HL-60/S4 treated with retinoic acid at 250 ng/mL for 4 days and 3 days (cell line): ENCODE measurements around the gene MYO3B.

Experiments
- in situ Hi-C: fragments of 300-500 bp; cut with MboI; formaldehyde crosslinking; loops from 2 replicates; pipeline ENCODE4 v1.7.0; 2022; ENCODE audit warnings: low sequenced_read_pairs

MYO3B gene

DNA sequence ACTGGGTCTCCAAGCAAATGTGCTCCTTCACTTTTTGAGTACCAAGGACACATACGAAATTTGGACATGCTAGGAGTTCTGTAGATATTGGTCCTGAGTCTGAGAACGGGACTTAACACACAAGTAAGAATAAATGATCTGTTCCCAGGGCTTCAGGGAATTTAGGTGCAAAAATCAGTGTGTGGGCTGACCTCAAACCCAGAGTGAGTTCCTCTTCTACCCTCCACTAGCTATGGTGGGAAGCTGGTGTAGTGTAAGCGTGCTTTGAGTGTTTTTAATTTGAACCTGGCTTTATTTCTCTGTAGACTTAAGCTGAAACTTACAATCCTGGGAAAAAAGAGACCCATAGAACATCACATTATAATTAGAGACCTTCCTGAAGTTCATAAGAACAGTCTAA is 50.5 kb downstream of the MYO3B start:
- in situ Hi-C loops = loop anchor here (25.0 kb wide), 1 partner anchor 584 kb away; the partner anchor contains the start of gene GAD1

DNA sequence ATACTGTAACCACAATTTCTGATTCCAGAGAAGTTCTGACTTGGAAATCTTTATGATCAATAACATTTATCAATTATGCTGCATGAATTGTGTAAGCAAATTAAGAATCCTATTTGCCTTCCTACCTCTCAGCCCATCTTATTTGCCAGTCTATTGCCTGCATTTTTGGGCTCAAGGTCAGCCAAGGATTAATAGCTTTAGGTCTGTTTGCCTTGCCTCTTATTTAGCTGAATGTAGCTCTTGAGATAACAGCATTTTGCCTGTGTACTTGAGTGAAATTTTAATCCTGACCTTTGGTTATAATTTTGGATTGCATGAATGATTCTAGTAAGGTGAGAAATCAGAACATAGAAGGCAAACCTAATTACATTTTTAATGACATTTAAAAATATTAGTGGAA is 51.2 kb downstream of the MYO3B start:
- in situ Hi-C loops = loop anchor here (25.0 kb wide), 1 partner anchor 583 kb away; the partner anchor contains the start of gene GAD1

DNA sequence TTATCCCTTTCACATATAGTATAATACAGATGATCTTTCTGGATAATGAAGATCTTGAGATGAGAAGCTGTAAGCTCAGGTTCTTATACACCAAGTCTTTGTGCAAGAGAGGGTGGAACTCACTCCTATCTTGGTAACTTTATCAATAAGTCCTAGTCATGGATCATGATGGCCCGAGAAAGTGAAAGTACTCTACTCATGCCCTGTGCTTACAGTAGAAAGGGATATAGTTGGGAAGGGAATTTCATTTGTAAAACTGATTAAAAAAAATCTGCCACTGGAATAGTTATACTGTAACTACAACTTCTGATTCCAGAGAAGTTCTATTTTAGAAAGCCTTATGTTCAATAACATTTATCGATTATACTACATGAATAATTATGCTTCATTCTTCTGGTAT is 51.8 kb downstream of the MYO3B start:
- in situ Hi-C loops = loop anchor here (25.0 kb wide), 1 partner anchor 583 kb away; the partner anchor contains the start of gene GAD1

DNA sequence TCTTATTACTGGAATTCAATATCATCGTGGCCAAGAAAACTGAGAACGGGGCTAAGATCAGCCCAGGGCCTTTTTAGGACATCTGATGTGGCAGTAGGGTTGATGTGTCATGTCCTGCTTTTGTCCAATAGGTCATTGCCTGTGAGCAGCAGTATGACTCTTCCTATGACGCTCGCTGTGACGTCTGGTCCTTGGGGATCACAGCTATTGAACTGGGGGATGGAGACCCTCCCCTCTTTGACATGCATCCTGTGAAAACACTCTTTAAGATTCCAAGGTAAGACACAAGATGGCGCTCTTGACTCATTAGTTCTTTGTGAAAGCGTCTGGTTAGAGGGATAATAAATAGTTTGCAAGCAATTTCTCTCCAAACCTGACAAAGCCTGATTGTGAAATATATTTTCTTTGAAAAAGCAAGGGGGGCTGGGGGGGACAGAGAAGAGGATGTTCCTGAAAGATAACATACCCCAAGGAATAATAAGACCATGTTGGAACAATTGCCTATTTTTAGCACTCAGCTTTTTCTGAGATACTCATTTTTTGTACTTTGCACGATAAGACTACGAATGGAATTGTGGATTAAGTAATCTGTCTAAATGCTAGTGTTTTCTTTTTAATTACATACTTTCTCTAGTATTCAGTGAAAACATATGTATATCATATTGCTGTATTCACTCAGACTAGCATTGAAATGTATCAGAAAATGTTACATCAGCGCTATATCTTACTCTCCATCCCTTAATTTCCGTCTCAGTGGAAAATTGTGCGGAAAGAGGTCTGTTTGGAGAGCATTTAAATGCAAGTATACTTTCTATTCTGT is 58.1 kb downstream of the MYO3B start:
- in situ Hi-C loops = loop anchor here (25.0 kb wide), 1 partner anchor 576 kb away; the partner anchor contains the start of gene GAD1

DNA sequence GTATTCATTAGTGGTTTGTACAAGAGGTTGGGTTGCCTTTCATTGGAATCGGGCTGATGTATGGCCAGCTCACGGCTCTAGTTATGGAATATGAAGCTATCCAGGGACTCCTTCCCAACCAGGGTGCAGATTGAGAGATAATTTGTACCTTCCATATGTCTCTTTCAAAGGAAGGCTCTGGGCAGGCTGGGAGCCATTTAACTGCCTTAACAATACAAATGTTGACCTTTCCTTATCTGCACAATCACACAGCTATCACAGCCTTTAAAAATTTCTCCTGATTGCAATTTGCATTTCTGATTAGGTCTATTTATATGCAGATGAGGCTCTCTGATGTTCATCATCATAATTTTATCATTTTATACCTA is 58.7 kb downstream of the MYO3B start:
- in situ Hi-C loops = loop anchor here (25.0 kb wide), 1 partner anchor 576 kb away; the partner anchor contains the start of gene GAD1

DNA sequence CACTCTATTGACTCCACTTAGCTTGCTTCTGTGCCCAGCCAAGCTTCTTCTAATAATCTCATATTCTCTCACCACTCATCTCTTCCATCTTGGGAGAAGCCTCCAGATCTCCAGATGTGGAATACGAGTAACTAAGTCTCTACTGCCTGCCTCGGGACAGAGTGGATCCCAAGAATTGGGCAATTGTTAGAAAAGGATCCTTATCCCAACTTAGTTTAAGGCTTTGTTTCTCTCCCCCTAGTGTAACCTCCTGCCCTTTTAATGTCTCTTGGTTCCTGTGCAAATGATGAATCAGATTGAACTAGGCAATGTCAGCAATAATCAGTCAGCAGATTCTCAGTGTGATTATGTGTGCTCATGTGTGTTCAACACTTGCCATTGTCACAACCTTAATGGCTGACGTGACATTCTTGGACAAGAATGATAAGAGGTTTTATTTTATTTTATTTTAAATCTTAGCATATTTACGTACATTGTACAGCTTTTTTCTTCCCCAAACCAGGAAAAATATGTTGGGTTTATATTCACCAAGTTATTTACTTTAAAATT is 59.7 kb downstream of the MYO3B start:
- in situ Hi-C loops = loop anchor here (25.0 kb wide), 1 partner anchor 575 kb away; the partner anchor contains the start of gene GAD1

DNA sequence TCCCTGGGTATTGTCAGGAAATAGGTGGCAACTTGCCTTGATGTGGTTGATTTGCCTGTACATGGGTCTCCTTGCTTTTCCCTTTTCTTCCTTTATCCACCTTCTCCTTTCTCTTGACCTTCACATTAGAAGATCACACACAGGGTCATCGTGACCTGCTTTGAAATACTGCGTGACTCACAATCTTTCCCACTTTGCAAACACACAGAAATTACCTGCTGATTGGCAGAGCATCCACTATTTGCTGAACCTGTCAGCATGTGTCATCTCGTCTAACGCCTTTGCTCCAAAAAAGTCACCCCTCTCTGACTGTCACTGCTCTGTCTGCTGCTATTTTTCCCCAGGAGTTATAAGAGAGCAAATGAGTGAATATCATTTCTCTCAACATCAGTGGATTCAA is 60.8 kb downstream of the MYO3B start:
- in situ Hi-C loops = loop anchor here (25.0 kb wide), 1 partner anchor 574 kb away; the partner anchor contains the start of gene GAD1

DNA sequence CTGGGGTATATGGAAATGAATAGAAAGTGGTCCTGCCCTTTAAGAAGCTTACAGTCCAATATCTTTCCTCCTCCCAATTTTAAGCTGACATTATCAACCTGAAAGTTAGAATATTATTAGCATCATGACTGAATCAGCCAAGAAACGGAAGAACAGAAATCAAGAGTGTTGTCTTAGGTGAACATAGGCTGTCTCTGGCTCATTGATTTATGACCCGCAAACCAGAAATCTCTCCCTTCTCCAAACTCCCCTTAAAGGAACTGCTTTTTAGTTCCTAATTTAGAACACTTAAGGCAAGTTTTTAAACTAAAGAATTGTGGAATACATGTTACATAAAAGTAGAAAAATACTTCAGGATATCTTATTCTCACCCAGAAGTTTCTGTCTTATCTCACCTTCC is 62.7 kb downstream of the MYO3B start:
- in situ Hi-C loops = loop anchor here (25.0 kb wide), 1 partner anchor 572 kb away; the partner anchor contains the start of gene GAD1

DNA sequence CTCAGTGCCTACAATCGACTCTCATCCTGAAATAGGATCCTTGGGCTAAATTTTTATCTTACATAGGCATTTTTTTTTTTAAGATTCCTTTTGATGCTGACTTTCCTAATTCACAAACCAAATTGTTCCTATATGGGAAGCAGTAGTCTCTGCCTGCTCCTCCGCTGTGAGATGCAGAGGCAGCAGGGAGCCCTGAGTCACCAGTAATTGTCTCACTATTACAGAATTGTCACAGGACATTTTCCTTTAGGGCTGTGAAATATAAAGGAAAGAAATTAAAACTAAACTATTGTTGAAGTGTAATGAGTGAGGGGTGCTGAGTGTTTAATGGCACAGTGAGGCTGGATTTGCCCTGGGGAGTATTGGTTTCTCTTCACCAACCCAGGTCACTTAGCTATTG is 63.8 kb downstream of the MYO3B start:
- in situ Hi-C loops = loop anchor here (25.0 kb wide), 1 partner anchor 571 kb away; the partner anchor contains the start of gene GAD1

DNA sequence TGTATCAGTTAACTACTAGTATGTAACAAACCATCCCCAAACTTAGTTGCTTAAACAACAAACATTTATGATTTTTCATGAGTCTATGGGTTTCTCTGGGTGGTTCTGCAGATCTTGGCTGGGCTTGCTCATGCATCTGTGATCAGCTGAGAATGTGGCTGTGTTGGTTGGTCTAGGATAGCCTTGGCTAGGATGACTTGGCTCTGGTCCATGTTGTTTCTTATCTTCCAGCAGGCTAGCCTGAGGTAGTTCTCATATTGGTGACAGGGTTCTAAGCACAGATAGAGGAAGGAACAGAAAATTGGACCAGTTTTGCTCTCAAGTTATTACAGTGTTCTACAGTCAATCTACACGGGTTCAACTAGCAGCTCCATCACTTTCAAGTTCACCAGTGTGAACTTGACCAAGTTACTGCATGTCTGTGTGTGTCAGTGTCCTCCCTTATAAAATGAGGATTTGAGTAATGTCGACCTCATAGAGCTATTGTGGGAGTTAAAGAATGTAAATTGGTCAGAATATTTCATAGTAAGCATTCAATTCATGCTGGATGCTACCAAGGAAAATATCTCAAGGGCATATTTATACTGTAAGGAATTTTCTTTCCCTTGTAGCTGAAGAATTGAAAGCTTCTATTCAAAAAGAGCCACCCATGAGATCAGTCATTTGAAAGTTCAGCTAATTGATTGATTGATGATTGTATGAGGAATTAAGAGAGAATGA is 65.3 kb downstream of the MYO3B start:
- in situ Hi-C loops = loop anchor here (25.0 kb wide), 1 partner anchor 569 kb away; the partner anchor contains the start of gene GAD1

DNA sequence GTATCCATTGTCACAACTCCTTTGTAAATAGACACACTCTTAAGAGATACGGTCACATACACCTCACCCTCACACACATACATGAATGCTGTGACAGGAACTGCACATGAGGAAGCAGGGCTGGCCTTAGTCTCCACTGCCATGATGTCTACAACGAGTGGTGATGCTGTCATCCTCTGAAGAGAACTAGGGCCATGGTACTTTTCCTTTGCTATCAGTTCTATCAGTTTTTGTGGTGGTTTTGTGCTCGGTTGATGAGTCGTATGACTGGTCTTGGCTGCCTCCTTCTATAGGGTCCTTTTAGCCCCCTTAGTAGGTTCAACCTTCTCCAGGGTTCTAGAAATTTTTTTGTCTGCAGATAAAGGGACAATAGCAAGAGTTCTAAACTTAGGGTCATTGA is 66.0 kb downstream of the MYO3B start:
- in situ Hi-C loops = loop anchor here (25.0 kb wide), 1 partner anchor 568 kb away; the partner anchor contains the start of gene GAD1

DNA sequence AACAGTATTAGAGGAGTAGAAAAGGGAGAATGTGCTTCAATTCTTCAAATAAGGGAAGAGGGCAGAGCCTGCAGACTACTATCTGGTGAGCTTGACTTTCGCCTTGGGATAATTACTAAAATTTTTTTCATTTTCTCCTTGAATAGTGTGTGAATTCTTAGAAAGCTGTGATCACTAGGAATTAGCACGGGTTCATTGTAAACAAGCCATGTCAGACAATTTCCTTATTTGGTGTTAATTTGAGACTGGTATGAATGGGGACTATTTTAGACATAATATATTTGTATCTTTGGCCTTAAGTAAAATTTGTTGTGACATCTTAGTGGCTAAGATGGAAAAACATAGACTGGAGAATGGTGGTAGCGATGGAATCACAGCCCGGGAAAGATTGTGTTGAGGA is 66.6 kb downstream of the MYO3B start:
- in situ Hi-C loops = loop anchor here (25.0 kb wide), 1 partner anchor 568 kb away; the partner anchor contains the start of gene GAD1

DNA sequence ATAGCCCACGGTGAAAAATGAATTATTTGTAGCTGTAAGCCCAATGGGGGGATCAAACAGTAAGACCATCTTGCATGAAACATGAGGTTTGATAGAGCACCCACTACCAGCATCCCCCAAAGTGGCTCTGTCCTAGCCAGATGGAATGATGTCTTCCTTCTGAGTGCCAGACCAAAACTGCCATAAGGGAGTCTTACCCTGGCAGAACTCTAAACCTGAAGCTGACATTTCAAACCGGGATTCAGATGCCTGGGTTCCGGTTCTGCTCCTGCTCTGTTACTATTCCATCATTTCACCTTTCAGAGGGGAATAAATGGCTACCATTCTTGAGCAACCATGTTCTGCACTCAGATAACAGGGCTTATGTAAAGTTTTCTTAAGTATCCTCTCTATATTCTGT is 67.4 kb downstream of the MYO3B start:
- in situ Hi-C loops = loop anchor here (25.0 kb wide), 1 partner anchor 567 kb away; the partner anchor contains the start of gene GAD1

DNA sequence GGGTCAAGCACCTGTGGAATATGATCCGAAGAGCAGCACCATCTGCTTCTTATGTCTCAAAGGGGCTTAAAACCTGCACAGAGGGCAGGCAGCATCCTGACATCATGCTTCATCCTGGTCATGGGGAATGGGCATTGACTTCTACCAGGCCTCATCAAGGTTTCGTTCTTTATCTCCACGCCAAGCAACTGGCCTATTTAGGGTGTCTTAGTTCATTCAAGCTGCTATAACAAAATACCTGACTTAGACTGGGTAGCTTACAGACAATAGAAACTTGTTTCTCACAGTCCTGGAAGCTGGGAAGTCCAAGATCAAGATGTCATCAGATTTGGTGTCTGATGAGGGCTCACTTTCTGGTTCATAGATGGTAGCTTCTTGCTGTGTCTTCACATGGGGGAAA is 69.4 kb downstream of the MYO3B start:
- in situ Hi-C loops = loop anchor here (25.0 kb wide), 1 partner anchor 565 kb away; the partner anchor contains the start of gene GAD1

DNA sequence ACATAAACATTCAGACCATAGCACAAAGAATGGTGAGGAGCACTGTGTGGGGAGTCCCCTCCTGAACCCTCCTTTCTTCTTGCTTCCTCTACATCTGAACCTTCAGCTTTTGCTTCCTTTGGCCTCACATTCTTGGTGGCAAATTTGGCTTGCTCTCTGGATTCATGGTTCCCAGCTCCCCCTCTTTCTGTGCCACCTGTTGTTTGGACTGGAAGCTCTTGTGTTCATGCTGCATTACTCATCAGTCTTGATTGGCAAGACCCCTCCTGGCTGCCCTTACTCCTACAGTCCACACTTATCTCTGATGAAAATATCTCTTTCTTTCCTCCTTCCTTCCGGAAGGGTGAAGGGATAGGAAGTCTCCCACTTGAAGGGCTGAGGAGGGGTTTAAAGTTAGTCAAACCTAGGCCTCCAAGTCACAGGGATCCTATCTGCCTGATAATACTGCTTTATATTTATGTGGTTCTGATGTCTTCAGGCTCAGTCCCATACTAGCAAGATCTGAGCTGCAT is 70.0 kb downstream of the MYO3B start:
- in situ Hi-C loops = loop anchor here (25.0 kb wide), 1 partner anchor 564 kb away; the partner anchor contains the start of gene GAD1

DNA sequence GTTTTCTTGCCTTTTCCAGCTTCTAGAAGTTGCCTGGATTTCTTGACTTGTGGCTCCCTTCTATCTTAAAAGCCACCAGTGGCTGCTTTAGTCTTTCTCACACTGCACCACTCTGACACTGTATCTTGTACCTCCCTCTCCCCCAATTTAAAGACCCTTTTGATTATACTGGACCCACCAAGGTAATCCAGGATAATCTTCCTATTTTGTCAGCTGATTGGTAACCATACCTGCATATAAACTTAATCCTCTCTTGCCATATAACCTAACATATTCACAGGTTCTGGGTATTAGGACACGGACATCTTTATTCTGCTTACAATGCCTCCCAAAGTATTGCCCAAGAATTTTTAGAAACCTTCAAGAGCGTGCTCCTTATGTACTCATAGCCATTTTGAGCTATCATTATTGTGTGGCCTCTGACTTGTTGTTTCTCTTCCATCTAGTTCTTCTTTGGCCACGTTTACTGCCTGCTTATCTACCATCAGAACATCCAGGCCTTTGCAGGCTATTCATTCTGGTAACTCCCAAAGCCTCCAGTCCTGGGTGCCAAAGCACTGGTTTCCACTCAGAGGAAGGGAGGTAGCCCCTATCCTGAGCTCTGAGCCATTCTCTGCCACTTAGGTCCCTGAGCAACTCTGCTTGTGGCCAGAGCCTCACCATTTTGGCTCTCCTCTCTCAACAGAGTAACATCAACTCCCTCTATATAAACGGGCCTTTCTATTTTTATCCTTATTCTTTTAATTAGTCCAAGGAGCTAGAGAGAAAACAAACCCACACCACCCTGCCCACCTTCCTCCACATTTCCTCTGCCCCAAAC is 70.8 kb downstream of the MYO3B start:
- in situ Hi-C loops = loop anchor here (25.0 kb wide), 1 partner anchor 564 kb away; the partner anchor contains the start of gene GAD1

DNA sequence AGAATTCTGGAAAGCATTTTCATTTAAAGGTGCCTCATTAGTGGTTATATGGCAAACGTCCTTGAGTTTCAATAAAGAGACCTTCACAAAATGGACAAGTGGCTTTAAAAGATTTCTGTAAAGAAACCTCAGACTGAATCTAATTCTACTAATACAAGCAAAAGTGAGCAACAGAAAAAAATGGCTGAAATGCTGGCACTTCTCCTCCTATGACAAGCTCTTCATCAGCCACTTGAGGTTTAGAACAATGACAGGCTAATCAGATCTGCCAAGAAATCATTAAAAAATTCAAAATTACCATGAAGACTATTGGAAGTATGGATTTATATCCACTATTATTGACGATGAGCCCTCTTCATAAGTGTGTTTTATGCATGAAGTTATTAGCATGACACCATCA is 71.8 kb downstream of the MYO3B start:
- in situ Hi-C loops = loop anchor here (25.0 kb wide), 1 partner anchor 563 kb away; the partner anchor contains the start of gene GAD1

DNA sequence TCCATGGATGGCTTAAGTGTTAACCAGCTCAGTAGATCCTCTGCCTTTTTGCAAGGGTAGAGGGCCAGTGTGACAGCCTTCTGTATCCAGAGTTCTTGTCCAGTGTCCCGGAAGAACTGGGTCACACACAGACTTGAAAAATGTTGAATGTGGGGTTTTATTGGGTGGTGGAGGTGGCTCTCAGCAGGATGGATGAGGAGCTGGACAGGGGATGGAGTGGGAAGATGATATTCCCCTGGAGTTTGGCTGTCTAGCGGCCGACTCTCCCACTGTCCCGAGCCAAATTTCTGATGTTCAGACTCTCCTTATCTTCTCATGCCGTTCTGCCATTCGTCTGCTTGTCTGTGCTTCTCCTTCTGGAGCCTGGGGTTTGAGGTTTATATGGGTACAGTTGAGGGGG is 72.6 kb downstream of the MYO3B start:
- in situ Hi-C loops = no loop called here

DNA sequence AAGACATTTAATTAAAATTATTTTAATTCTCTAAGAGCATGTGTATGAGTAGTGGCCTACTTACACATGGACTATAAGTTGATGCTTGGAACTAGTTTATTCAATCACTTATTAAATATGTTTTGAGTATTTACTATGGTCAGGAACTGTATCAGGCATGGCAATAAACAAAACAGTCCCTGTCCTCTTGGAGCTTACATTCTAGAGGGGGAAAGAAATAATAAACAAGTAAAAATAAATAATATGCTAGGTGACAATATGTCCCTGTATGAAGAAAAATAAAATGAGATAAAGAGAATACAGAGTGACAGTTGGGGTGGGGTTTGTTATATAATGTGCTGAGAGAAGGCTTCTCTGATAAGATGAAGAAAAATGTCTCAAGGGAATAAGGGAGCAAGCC is 74.5 kb downstream of the MYO3B start:
- in situ Hi-C loops = no loop called here
